GM23248 (cell line): ENCODE measurements around the gene FAM43A. TPM values are rescaled to one million over a fixed set of nuclear protein-coding genes. Genes with fewer than 3 reads are reported as not detected.

Experiments
- DNase-seq: peaks from one replicate; pipeline ENCODE4 v3.0.0-alpha.2; 2015
- H2AFZ ChIP-seq: fragments of 200-600 bp; sonication (generic); 2 replicates; pipeline ENCODE4 v1.6.1; 2016; ENCODE audit warnings: antibody characterized with exemption
- H3F3A ChIP-seq: fragments of 200-600 bp; sonication (generic); 2 replicates; pipeline ENCODE4 v1.6.1; 2016; ENCODE audit warnings: mild to moderate bottlenecking, antibody characterized with exemption, mixed run types; ENCODE audit not compliant: insufficient read depth
- H3K27ac ChIP-seq: fragments of 200-600 bp; sonication (generic); 2 replicates; pipeline ENCODE4 v1.5.1; 2016; ENCODE audit warnings: mild to moderate bottlenecking
- H3K27me3 ChIP-seq: fragments of 200-600 bp; sonication (generic); replicated peaks from 2 replicates; pipeline ENCODE4 v1.6.1; 2016; ENCODE audit warnings: mild to moderate bottlenecking; ENCODE audit not compliant: insufficient read depth
- H3K36me3 ChIP-seq: fragments of 200-600 bp; sonication (generic); 2 replicates; pipeline ENCODE4 v1.6.1; 2016; ENCODE audit warnings: low read depth, mild to moderate bottlenecking
- H3K4me1 ChIP-seq: fragments of 200-600 bp; sonication (generic); 2 replicates; pipeline ENCODE4 v1.6.1; 2016; ENCODE audit warnings: mild to moderate bottlenecking; ENCODE audit not compliant: insufficient read depth
- H3K4me2 ChIP-seq: fragments of 200-600 bp; sonication (generic); one replicate; pipeline ENCODE4 v1.6.1; 2016; ENCODE audit warnings: mild to moderate bottlenecking; ENCODE audit not compliant: unreplicated experiment
- H3K4me3 ChIP-seq: fragments of 200-600 bp; sonication (generic); 2 replicates; pipeline ENCODE4 v1.5.1; 2016; ENCODE audit warnings: mild to moderate bottlenecking
- H3K79me2 ChIP-seq: fragments of 200-600 bp; sonication (generic); 2 replicates; pipeline ENCODE4 v1.6.1; 2016; ENCODE audit warnings: mild to moderate bottlenecking; ENCODE audit not compliant: insufficient read depth
- H3K9ac ChIP-seq: fragments of 200-600 bp; sonication (generic); 2 replicates; pipeline ENCODE4 v1.6.1; 2016; ENCODE audit warnings: mild to moderate bottlenecking
- H3K9me2 ChIP-seq: fragments of 200-600 bp; sonication (generic); 2 replicates; pipeline ENCODE4 v1.6.1; 2016; ENCODE audit warnings: mixed run types, mild to moderate bottlenecking, moderate library complexity; ENCODE audit not compliant: insufficient read depth
- H3K9me3 ChIP-seq: fragments of 200-600 bp; sonication (generic); one replicate; pipeline ENCODE4 v1.6.1; 2017; ENCODE audit warnings: low read depth
- H4K20me1 ChIP-seq: fragments of 200-600 bp; sonication (generic); 2 replicates; pipeline ENCODE4 v1.6.0; 2016; ENCODE audit not compliant: insufficient read depth
- EZH2 ChIP-seq: fragments of 200-600 bp; sonication (generic); IDR thresholded peaks from 2 replicates; pipeline ENCODE4 v1.6.1; 2018; ENCODE audit warnings: antibody characterized with exemption, mild to moderate bottlenecking; ENCODE audit not compliant: insufficient read depth, poor library complexity, severe bottlenecking
- EZH2phosphoT487 ChIP-seq: fragments of 200-600 bp; sonication (generic); IDR thresholded peaks from 2 replicates; pipeline ENCODE4 v1.6.1; 2018; ENCODE audit warnings: antibody characterized with exemption, moderate library complexity, mild to moderate bottlenecking, low read depth; ENCODE audit not compliant: insufficient read depth
- WGBS, 2 experiments: methylation state at CpG; one replicate each; pipeline ENCODE4 v1.1.6; 2015 to 2017; ENCODE audit warnings: low lambda C conversion rate in 2 of 2, low coverage in 1 of 2; ENCODE audit errors: missing lambda C conversion rate in 2 of 2; 5-methylcytosine and 5-hydroxymethylcytosine counted together
- in situ Hi-C: fragments of 300-500 bp; cut with MboI; formaldehyde crosslinking; loops from 2 replicates; pipeline ENCODE4 v1.15.0; 2020
- polyA plus RNA-seq: library from polyadenylated mRNA; unstranded; fragments of >200 nt; fragmentation: Nextera tagmentation; extraction: Ambion mirVana; gene quantifications from 2 replicates; pipeline ENCODE4 v1.2.1, GENCODE V29; 2016
- small RNA-seq: library from RNA; depleted of rRNA; stranded (forward); fragments of <200 nt; gene quantifications from one replicate; pipeline ENCODE3, GENCODE V24; 2014; ENCODE audit warnings: low read depth, low replicate concordance
- total RNA-seq: library from RNA; depleted of rRNA; stranded (reverse); fragments of >200 nt; shearing (Covaris generic); gene quantifications from 2 replicates; pipeline ENCODE4 v1.2.3, GENCODE V29; 2014; rRNA removed

Gene FAM43A
- total and polyA plus RNA-seq, 2 experiments from 2014 or later: 8.0 to 23.0 TPM

GRCh38 chr3:194731506-194732073, 45.9 kb downstream of the FAM43A start:
- Histone ChIP-seq H3K9me3 (no peaks in the 10 kb centered on the region), H3K9ac (no peak overlapping the region), H3K4me3 (no peak overlapping the region), H3K4me1 (no peaks in the 10 kb centered on the region), H3K27me3 (no peaks in the 10 kb centered on the region; the same call in 1 of the 2 replicates), H3K79me2 (no peaks in the 10 kb centered on the region), H3F3A (no peaks in the 10 kb centered on the region), H3K36me3 (no peaks in the 10 kb centered on the region), H3K4me2 (no peak overlapping the region), H2AFZ (no peak overlapping the region), H3K27ac (no peak overlapping the region), H4K20me1 (no peaks in the 10 kb centered on the region), H3K9me2 (no peaks in the 10 kb centered on the region)
- no peak for DNase-seq
- TF ChIP-seq EZH2 (no peak), EZH2phosphoT487 (no peak)
- in situ Hi-C loops: no loop called here
- WGBS, 2 experiments: 85 to 93% methylated on average over 5 of the region's 5 CpGs

- Histone ChIP-seq H3K9ac (no peak overlapping the region), H3K36me3 (no peaks in the 10 kb centered on the region), H4K20me1 (no peaks in the 10 kb centered on the region), H3K79me2 (no peaks in the 10 kb centered on the region), H3K27ac (no peak overlapping the region), H3K4me2 (no peak overlapping the region), H3F3A (0 out of 2 replicates have a peak, but pooled peaks cover 2% of the 10 kb centered on the region), H3K4me3 (no peak overlapping the region), H3K27me3 (no peaks in the 10 kb centered on the region; the same call in 1 of the 2 replicates), H3K9me3 (no peaks in the 10 kb centered on the region), H3K9me2 (no peaks in the 10 kb centered on the region), H3K4me1 (no peaks in the 10 kb centered on the region), H2AFZ (no peak overlapping the region)
- in situ Hi-C loops: no loop called here
- TF ChIP-seq EZH2phosphoT487 (no peak), EZH2 (no peak)
- WGBS, 2 experiments: 31 to 34% methylated on average over 4 of the region's 4 CpGs
- no peak for DNase-seq
These were observed 46.9 kb downstream of the FAM43A start for GRCh38 chr3:194732617-194733016.

GRCh38 chr3:194736277-194736895, 50.7 kb downstream of the FAM43A start:
- TF ChIP-seq EZH2phosphoT487: no peak
- no peak for TF ChIP-seq EZH2
- Histone ChIP-seq H4K20me1 (no peaks in the 10 kb centered on the region), H3K9me2 (no peaks in the 10 kb centered on the region), H3K9ac (no peak overlapping the region), H3K4me2 (no peak overlapping the region), H3K36me3 (no peaks in the 10 kb centered on the region), H3K4me3 (no peak overlapping the region), H2AFZ (no peak overlapping the region), H3K27ac (no peak overlapping the region), H3K9me3 (no peaks in the 10 kb centered on the region), H3K4me1 (peaks cover 10% of the 10 kb centered on the region; the same call in 1 of the 2 replicates), H3F3A (peaks cover 7% of the 10 kb centered on the region; the same call in 1 of the 2 replicates), H3K27me3 (no peaks in the 10 kb centered on the region; the same call in 1 of the 2 replicates), H3K79me2 (no peaks in the 10 kb centered on the region)
- in situ Hi-C loops: no loop called here
- WGBS, 2 experiments: 54 to 62% methylated on average over 6 of the region's 6 CpGs
- no peak for DNase-seq

GRCh38 chr3:194736896-194737600, 51.4 kb downstream of the FAM43A start:
- H3K4me2 ChIP-seq: no peak overlapping the region
- no peaks in the 10 kb centered on the region; the same call in 1 of the 2 replicates for H3K27me3 ChIP-seq
- H3K9me2 ChIP-seq: no peaks in the 10 kb centered on the region
- no peaks in the 10 kb centered on the region for H3K36me3 ChIP-seq
- H3F3A ChIP-seq: peaks cover 7% of the 10 kb centered on the region; the same call in 1 of the 2 replicates
- H3K9me3 ChIP-seq: no peaks in the 10 kb centered on the region
- 82 to 89% methylated on average over 6 to 7 of the region's 7 CpGs for WGBS, 2 experiments
- in situ Hi-C loops: no loop called here
- no peak overlapping the region for H3K27ac ChIP-seq
- peaks cover 10% of the 10 kb centered on the region; the same call in 1 of the 2 replicates for H3K4me1 ChIP-seq
- no peak overlapping the region for H2AFZ ChIP-seq
- H3K79me2 ChIP-seq: no peaks in the 10 kb centered on the region
- H4K20me1 ChIP-seq: no peaks in the 10 kb centered on the region
- no peak overlapping the region for H3K4me3 ChIP-seq
- no peak for DNase-seq
- TF ChIP-seq EZH2: no peak
- no peak overlapping the region for H3K9ac ChIP-seq

Small RNA genes lying within 50 kb of the gene (small RNA-seq; reads per million reads assigned to genes)
- gene AC046143.2: not detected

Other genes starting within 250 kb of the FAM43A start
- 232 and 241 TPM in 2 replicates for gene ATP13A3, start 198.9 kb upstream of the FAM43A start, total RNA-seq
- 22.3 and 23.7 TPM in 2 replicates for gene ATP13A3, start 198.9 kb upstream of the FAM43A start, polyA plus RNA-seq
- gene TMEM44, start 52.5 kb upstream of the FAM43A start, total RNA-seq: 14.6 and 26.3 TPM in 2 replicates
- 13.1 and 14.3 TPM in 2 replicates for gene TMEM44, start 52.5 kb upstream of the FAM43A start, polyA plus RNA-seq
- gene LSG1, start 13.7 kb upstream of the FAM43A start, total RNA-seq: 27.2 and 36.5 TPM in 2 replicates
- gene LSG1, start 13.7 kb upstream of the FAM43A start, polyA plus RNA-seq: 26.9 and 31.1 TPM in 2 replicates